ENCODE data around the gene PHOSPHO2.

Gene PHOSPHO2

GRCh38 chr2:169718930-169719504, 24.7 kb downstream of the PHOSPHO2 start:
- DNase-seq, result no peak

DNA sequence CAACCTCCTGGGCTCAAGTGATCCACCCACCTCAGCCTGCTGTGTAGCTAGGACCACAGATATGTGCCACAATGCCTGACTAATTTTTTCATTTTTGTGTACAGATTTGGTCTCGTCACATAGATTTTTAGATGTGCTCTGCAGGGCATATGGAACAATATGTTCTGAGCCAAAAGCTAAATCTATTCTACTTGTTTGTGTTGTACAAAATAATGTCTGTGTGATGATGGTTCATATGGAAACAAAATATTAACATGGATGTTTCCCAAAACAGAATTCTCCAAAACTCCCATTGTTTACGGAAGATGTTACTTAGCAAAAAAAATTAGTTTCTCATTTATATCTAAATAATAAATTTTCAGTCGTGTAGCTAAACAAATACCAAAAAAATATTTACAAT, 26.7 kb downstream of the PHOSPHO2 start:
- DNase-seq, result no peak

DNA sequence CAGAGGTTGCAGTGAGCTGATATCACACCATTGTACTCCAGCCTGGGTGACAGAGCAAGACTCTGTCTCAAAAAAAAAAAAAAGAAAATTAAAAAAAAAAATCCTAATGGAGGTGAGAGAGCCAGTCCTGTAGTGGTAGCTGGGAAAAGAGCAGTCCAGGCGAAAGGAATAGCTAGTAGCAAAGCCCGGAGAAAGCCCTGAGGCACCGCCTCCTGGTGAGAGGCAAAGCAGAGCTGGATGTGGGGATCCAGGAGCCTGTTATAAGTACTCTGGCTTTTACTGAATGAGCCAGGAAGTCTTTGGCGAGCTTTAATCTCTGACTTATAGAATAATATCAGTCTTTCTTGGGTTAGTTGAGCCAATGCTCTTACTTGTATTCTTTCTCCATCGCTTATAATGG, 32.8 kb downstream of the PHOSPHO2 start:
- no peak for DNase-seq

GRCh38 chr2:169729274-169729605, 35.0 kb downstream of the PHOSPHO2 start:
- DNase-seq, result no peak

DNA sequence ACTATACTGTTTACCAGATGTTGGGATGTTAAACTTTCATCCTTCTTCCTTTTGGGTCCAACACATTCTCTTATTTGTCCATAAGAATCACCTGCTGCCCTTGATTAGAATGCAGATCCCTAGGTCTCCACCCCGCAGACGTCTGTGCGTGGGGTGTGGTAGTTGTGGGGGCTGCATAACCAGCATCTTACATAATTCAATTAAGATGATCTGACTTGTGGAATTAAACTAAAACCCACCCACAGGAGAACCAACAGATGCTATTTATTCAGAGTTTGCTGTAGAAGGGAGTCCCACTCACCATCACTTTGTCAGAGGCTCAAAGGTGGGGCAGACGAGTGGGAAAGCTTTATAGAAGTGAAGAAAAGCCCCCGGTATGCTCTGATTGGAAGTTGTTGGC, 37.8 kb downstream of the PHOSPHO2 start:
- no peak for DNase-seq

DNA sequence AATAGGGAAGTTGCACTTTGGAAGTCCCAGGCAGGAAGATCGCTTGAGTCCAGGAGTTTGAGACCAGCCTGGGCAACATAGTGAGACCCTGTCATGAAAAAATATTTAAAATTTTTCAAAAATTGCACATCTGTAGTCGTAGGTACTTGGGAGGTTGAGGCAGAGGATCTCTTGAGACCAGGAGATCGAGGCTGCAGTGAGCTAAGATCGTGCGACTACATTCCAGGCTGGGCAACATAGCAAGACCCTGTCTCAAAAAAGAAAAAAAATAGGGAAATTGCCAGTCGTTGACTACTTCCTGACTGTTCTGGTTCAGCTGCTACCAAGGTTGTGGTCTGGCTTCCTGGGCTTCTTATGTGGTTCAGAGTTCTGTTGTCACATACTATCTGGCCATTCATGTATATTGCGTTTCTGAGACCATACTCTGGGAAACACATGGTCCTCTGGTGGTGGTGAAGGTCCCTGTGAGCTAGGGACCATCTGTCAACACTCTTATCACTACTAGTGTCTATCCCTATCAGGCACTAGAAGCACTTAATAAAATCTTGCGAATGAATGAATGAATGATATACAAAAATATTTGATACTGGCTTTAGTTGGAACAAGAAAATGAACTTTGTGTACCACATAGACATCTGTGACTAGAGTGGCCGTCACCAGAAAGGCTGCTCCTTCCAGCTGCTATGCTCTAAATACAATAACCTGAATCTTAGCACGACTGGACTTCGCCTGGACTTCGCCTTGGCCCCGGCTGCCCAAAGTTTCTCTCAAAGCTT, 38.5 kb downstream of the PHOSPHO2 start:
- DNase-seq, result no peak

DNA sequence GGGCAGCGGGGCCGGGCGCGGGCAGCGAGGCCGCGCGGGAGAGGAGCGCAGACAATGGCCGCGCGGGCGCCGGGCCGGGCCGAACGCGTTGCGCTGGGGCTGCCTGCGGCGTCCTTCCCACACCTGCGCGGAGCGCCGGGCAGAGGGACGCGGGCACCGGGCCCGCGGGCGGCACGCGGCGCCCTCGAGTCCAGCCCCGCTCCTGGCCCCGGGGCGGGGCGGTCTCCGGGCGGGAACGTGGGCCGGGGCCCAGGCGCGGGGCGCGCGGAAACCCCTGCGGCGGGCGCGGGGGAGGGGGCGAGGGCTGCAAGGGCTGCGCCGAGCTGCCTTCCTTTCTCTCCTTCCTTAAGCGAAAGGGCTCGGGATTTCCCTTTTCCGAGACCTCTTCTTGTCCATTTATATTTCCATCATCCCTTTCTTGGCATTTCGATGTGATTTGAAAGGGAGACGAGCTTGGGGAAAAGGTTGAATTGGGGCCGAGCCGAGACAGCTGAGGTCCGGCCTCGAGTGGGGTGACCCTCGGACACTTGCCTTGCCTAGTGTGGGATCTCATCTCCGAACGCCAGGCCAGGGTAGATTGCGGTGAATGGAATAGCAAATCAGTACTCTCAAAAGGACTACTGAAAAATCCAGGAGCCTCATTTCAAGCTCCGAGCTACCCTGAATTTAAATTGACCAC, 40.0 kb downstream of the PHOSPHO2 start:
- DNase-seq, result no peak

DNA sequence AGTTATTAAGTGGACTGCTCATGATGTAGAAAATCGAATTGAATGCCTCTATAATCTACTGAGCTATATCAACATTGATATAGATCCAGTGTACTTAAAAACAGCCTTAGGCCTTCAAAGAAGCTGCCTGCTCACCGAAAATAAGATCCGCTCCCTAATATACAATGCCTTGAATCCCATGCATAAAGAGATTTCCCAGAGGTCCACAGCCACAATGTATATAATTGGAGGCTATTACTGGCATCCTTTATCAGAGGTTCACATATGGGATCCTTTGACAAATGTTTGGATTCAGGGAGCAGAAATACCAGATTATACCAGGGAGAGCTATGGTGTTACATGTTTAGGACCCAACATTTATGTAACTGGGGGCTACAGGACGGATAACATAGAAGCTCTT, 41.4 kb downstream of the PHOSPHO2 start:
- no peak for DNase-seq

DNA sequence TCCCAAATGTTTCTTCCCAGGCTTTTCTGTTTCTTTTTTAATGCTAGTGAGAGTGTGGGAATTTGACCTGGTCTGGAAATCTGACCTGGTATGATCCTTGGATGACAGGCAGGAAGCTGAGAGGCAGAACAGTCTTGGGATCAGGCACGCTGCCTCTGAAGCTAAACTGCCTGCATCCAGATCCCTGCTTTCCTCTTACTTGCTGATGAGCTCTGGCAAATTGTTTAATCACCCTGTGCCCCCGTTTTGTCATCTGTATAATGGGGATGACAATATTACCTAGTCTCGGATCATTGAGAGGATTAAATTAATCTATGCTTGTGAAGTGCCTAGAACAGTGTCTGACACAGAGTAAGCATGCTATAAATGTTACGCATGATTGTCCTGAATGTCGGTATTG, 42.6 kb downstream of the PHOSPHO2 start:
- DNase-seq, result no peak

GRCh38 chr2:169738566-169739229, 44.4 kb downstream of the PHOSPHO2 start:
- no peak for DNase-seq

DNA sequence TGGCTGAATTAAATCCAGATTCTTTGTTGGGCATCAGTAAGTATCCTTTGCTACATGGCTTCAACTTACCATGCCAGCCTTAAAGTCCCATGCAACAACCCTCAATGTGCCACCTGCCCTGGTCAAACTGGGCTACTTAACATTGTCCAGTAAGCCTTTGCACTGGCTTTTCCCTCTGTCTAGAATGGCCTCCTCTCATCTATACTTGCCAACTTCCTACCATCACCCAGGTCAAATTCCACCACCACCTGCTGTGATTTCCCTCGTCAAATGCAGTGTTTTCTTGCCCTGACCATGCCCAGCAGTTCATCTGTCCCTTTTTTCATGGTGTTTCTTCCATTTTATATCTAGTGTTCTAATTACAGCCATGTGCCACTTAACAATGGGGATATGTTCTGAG, 45.1 kb downstream of the PHOSPHO2 start:
- DNase-seq, result no peak

DNA sequence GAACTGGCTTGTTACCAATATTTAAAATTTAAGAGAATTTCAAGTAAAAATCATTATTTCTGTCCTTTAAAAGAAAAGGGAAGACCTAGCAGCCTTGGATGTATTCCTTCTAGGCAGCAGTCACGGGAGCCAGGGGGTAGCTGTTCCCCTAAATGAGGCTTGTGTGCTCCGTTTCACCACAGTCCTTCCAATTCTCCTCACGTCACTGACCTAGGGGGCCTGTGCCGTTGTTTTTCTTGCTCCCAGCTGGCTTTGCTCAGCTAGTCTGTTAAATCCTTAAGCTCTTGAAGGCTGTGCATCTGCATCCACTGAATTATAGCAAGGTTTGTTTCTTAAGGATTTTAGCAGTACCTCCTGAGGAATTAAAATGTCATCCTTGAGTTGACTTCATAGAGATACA, 49.3 kb downstream of the PHOSPHO2 start:
- no peak for DNase-seq

DNA sequence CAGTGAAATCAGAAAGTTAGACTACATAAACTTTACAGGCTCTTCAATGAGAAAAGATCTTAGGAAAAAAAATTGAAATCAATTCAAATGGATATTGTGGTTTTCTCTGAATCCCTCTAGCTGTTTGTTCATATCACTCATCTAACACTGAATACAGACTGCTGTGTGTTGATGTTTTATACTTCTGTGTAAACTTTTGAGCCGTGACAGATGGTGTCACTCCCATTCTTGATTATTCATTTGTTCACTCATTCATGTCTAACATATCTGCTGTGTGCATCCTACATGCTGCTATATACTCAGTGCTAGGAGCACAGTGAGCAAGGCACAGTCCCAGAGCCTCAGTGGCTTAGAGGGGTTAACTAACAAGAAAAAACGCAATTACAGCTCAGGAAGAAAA, 52.0 kb downstream of the PHOSPHO2 start:
- no peak for DNase-seq

- DNase-seq, result no peak
Measured at GRCh38 chr2:169748319-169748718, 54.0 kb downstream of the PHOSPHO2 start.

Data from CD4-positive, alpha-beta T cell treated with Interleukin-17A for 1 hour (primary cell).